22Rv1 (cell line): ENCODE data around the gene TMEM248.
"Not testable (repeated sequence)": the region's sequence is repeated elsewhere in the genome, so short reads cannot be mapped to it uniquely, and the experiment has no call there.

Source experiments
- CTCF ChIP-seq: fragments of 450-650 bp; IDR thresholded peaks from 2 replicates; pipeline ENCODE4 v1.5.1; 2017; ENCODE audit warnings: mild to moderate bottlenecking
- ZFX ChIP-seq: fragments of 450-650 bp; IDR thresholded peaks from 2 replicates; pipeline ENCODE4 v1.6.1; 2017; ENCODE audit warnings: antibody characterized with exemption, borderline replicate concordance

GRCh38 chr7:66980336-66980735 is 59.3 kb downstream of the TMEM248 start:
- TF ChIP-seq CTCF, ZFX: not testable (repeated sequence)
